ENCODE data around the gene ZDHHC11B.
"Not testable (repeated sequence)": the region's sequence is repeated elsewhere in the genome, so short reads cannot be mapped to it uniquely, and the experiment has no call there.

Gene ZDHHC11B

DNA sequence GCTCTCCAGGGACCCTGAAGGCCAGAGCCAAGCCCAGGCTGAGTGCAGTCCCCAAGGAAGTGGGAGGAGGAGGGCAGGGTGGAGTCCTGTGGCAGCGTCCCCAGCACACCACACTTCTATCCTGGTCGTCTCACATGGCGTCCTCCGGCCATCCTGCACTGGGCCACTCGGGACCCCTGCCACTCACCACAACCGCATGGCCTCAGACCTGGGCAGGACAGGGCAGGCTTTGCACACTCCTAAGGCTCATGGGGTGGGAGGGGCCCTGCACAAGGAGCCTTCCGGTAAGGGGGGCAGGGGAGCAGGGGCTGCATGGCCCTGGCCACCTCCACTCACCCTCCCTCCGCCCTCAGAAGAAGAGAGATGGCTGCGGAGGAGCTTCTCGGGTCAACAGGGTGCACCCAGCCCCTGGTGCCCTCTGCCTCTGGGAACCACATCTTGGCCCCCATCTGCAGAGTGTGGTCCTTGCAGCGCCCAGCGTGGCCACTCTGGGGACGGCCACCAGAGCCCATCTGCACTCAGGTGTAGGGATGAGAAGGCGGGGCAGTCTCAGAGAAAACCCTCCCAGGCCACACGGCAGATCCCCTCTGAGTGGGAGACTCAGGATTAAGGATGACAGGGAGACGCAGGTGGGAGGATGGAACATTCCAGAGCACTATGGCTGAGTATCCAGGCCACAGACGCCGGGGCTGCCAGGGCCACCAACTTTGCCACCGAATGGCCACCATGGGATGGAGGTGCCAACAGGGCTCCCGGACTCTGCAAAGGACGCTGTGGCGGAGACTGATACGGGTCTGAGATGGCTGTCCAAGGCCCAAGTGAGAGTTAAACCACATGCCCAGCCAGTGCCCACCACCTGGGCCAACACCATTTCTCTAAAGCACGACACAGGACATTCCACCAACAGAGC lies 99.0 kb downstream of the ZDHHC11B start:
- no peak for DNase-seq (ENCODE audit: low spot score)

DNA sequence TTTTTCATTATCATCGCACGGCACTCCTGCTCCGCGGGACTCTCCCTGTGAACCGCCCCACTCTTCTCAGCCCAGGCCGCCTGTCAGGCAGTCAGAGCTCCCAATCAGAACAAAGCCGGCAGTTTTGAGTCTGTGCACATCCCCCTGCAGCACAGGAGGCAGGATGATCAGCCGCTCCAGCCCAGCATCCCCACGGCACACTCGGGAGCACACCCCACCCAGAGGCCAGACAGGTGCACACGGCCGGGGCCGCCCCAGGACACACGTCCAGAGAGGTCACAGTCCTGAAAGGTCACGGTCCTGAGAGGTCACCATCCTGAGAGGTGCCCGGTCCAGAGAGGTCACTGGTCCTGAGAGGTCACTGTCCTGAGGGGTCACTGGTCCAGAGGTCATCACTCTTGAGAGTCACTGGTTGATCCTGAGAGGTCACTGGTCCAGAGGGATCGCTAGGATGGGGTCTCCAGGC lies 99.7 kb downstream of the ZDHHC11B start:
- DNase-seq (ENCODE audit: low spot score), result no peak

DNA sequence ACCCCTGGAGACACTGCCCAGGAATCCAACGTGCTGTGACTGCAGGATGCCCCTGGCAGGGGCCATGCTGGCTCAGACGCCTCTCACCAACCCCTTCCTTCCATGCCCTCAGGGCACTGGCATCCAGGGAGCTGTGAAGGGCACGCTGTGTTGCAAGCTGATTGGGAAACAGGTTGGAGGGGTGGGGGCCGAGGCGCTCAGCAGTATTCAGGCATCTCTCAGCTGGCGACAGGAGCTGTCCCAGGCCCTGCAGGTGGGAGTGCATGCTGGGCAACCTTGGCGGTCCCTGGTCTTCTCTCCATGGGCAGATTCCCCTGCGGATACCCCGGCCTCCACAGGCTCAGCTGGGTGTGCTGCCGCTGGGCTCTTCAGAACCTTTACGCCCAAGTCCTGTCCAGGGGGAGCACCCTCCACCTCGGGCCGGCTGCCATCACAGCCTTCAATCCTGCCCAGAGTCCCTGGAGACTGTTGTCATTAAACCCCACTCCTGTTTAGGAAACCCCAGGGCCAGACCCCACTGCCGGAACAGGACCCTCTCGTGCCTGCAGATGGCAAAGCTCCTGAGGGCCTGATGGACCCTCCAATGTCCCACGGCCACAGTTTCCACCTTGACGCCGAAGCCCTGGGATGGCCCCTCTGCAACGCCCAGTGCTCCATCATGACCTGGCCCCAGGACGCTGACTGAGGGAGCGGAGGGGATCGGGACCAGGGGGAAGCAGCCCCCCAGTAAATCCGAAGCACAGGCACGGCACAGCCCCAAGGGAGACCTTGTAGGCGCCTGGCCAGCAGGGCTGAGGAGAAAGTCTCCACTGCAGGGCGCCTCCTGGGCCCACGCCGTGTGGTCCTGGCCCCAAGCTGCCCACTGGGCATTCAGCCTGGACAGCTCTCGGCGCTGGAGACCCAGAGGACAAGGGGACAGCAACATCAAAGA lies 100.7 kb downstream of the ZDHHC11B start:
- DNase-seq (ENCODE audit: low spot score), result no peak

DNA sequence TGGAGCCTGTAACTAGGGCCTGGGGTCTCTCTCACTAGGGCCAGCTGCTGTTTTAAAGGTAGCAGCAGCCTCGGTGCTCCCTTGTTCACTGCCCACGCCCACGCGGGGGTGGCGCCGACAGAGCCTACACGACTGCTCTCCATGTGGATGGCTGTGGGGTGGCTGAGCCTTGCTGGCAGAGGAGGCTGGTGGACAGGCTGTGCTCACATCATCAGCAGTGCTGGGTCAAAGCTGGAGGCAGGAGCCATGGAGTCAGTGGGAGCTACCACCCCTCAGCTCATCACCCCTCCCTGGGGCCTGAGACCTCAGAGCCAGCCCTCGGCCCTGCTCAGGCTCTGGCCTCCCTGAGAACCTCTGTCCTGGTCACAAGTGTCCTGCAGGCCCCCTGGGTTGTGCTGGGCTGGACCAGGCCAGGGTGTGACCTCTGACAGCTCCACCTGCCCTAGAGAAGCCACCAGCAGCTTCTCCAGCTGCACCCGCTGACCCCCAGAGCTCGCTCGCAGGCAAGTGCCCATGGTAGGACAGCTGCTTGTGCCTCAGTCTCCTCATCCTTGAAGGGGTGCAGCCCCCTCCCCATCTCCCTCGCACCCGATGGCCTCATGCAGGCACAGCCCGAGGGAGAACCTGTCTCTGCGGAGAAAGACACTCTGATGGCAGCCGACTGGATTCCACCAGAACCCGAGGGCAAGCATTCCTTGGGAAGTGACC lies 101.7 kb downstream of the ZDHHC11B start:
- not testable (repeated sequence) for DNase-seq (ENCODE audit: low spot score)

DNA sequence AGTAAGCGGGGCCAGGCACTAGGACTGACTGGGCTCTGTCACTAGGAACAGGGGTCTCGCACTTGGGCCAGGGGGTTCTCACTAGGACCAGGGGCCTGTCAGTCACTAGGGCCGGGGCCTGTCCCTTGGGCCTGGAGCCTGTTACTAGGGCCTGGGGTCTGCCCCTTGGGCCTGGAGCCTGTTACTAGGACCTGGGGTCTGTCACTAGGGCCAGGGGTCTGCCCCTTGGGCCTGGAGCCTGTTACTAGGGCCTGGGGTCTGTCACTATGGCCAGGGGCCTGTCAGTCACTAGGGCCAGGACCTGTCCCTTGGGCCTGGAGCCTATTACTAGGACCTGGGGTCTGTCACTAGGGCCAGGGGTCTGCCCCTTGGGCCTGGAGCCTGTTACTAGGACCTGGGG lies 102.3 kb downstream of the ZDHHC11B start:
- DNase-seq (ENCODE audit: low spot score), result not testable (repeated sequence)

- DNase-seq (ENCODE audit: low spot score), result not testable (repeated sequence)
Measured at GRCh38 chr5:681317-682191, 103.0 kb downstream of the ZDHHC11B start.

DNA sequence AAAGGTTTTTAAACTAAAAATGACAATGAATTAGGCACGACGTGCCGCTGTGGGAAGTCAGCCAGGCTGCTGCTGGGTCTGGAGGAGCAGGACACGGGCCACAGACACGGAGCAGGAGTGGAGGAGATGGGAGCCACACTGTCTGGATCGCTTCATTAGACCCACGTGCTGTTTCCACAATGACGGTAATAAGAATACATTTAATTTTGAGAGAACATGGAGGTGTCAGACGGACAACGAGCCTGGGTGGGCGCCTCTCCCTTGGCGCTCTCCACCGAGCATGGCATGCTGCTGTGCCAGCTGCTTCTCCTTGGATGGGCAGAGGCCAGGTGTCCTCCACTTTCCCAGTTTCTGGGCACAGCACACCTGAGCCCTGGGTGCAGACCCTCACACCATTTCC lies 103.7 kb downstream of the ZDHHC11B start:
- DNase-seq (ENCODE audit: low spot score), result not testable (repeated sequence)

- not testable (repeated sequence) for DNase-seq (ENCODE audit: low spot score)
Measured at GRCh38 chr5:680118-680795, 104.3 kb downstream of the ZDHHC11B start.

GRCh38 chr5:679166-679895 lies 105.2 kb downstream of the ZDHHC11B start:
- DNase-seq (ENCODE audit: low spot score), result not testable (repeated sequence)

GRCh38 chr5:678521-678920 lies 106.0 kb downstream of the ZDHHC11B start:
- DNase-seq (ENCODE audit: low spot score), result not testable (repeated sequence)

- DNase-seq (ENCODE audit: low spot score), result no peak
Measured at GRCh38 chr5:677131-678101, 107.1 kb downstream of the ZDHHC11B start.

- no peak for DNase-seq (ENCODE audit: low spot score)
Measured at GRCh38 chr5:676699-677076, 107.8 kb downstream of the ZDHHC11B start.

- no peak for DNase-seq (ENCODE audit: low spot score)
Measured at GRCh38 chr5:675871-676698, 108.4 kb downstream of the ZDHHC11B start.

- no peak for DNase-seq (ENCODE audit: low spot score)
Measured at GRCh38 chr5:675111-675870, 109.2 kb downstream of the ZDHHC11B start.

DNA sequence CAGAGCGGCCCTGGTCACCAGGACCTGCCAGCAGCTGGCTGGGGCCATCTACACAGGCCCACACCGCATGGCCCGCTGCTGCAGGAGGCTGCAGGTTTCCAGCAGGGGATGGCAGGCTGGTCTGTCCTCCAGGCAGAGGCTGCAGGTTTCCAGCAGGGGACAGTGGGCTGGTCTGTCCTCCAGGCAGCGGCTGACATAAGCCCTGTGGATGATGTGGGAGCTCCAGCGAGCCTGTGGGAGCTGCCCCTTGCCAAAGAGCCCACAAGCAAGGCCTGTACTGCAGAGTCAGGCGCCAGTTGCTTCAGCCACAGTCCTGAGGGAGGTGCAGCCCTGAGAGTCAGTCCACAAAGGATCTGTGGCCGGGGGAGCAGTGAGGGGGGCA lies 109.9 kb downstream of the ZDHHC11B start:
- DNase-seq (ENCODE audit: low spot score), result no peak

GRCh38 chr5:673831-674629 lies 110.5 kb downstream of the ZDHHC11B start:
- DNase-seq (ENCODE audit: low spot score), result no peak

Data from hepatic stellate cell (primary cell).